HepG2 (cell line): ENCODE results near the gene PIP5KL1. TPM values are rescaled to one million over a fixed set of nuclear protein-coding genes. Genes with fewer than 3 reads are reported as not detected.
A peak's percentile ranks its signal among the peaks of the same experiment; 100 is the strongest.

Source experiments
- DRAP1 ChIP-seq: IDR thresholded peaks from 2 replicates; pipeline ENCODE4 v1.6.1; 2016; ENCODE audit warnings: missing genetic modification reagents, missing compliant biosample characterization
- EHMT2 ChIP-seq: fragments of 200-600 bp; sonication (generic); IDR thresholded peaks from 2 replicates; pipeline ENCODE4 v1.7.0; 2017; ENCODE audit warnings: antibody characterized with exemption, low read depth, low read length, borderline replicate concordance
- GATAD1 ChIP-seq: IDR thresholded peaks from 2 replicates; pipeline ENCODE4 v1.6.1; 2016; ENCODE audit warnings: missing genetic modification reagents, missing compliant biosample characterization
- GATAD2A ChIP-seq: IDR thresholded peaks from 2 replicates; pipeline ENCODE4 v1.6.1; 2016
- GTF3A ChIP-seq: sonication (generic); formaldehyde crosslinking; conservative IDR thresholded peaks from 2 replicates; pipeline ENCODE4 v1.4.0; 2020; ENCODE audit warnings: mild to moderate bottlenecking, missing genetic modification reagents
- HNRNPUL1 ChIP-seq: fragments of 200-400 bp; formaldehyde crosslinking; IDR thresholded peaks from 2 replicates; pipeline ENCODE4 v1.6.1; 2017; ENCODE audit warnings: low read depth, mild to moderate bottlenecking, low read length, moderate library complexity
- HOXD1 ChIP-seq: sonication (generic); formaldehyde crosslinking; IDR thresholded peaks from 2 replicates; pipeline ENCODE4 v1.5.0; 2020; ENCODE audit warnings: missing genetic modification reagents
- KDM3A ChIP-seq: IDR thresholded peaks from 2 replicates; pipeline ENCODE4 v1.6.1; 2018; ENCODE audit warnings: low read depth, missing compliant biosample characterization
- RARG ChIP-seq: sonication (generic); formaldehyde crosslinking; IDR thresholded peaks from 2 replicates; pipeline ENCODE4 v1.4.0; 2020; ENCODE audit warnings: low read depth, mild to moderate bottlenecking, missing genetic modification reagents
- SAP130 ChIP-seq: IDR thresholded peaks from 2 replicates; pipeline ENCODE4 v1.6.1; 2016; ENCODE audit warnings: low read depth
- TBX3 ChIP-seq: fragments of 450-650 bp; IDR thresholded peaks from 2 replicates; pipeline ENCODE4 v1.6.1; 2017; ENCODE audit warnings: antibody characterized with exemption, mild to moderate bottlenecking, inconsistent platforms, borderline replicate concordance
- TFE3 ChIP-seq: IDR thresholded peaks from 2 replicates; pipeline ENCODE4 v1.6.1; 2016
- U2AF1 ChIP-seq: fragments of 200-400 bp; formaldehyde crosslinking; optimal IDR thresholded peaks from 2 replicates; pipeline ENCODE3; 2017; ENCODE audit warnings: mild to moderate bottlenecking, low read depth, low read length
- UBTF ChIP-seq: sonication (generic); formaldehyde crosslinking; IDR thresholded peaks from 2 replicates; pipeline ENCODE4 v1.4.0; 2020; ENCODE audit warnings: mild to moderate bottlenecking, missing genetic modification reagents
- ZBTB7A ChIP-seq: sonication (generic); formaldehyde crosslinking; IDR thresholded peaks from 2 replicates; pipeline ENCODE4 v1.8.0; 2022; ENCODE audit warnings: mild to moderate bottlenecking, missing genetic modification reagents
- ZFP90 ChIP-seq: sonication (generic); formaldehyde crosslinking; IDR thresholded peaks from 2 replicates; pipeline ENCODE4 v1.8.0; 2022; ENCODE audit warnings: missing genetic modification reagents, mild to moderate bottlenecking, inconsistent platforms, borderline replicate concordance
- ZFY ChIP-seq: sonication (generic); formaldehyde crosslinking; IDR thresholded peaks from 2 replicates; pipeline ENCODE4 v1.4.0; 2020; ENCODE audit warnings: missing genetic modification reagents
- ZGPAT ChIP-seq: IDR thresholded peaks from 2 replicates; pipeline ENCODE4 v1.6.1; 2016; ENCODE audit warnings: mild to moderate bottlenecking
- ZKSCAN8 ChIP-seq: IDR thresholded peaks from 2 replicates; pipeline ENCODE4 v1.6.1; 2016; ENCODE audit warnings: borderline replicate concordance, missing genetic modification reagents, missing compliant biosample characterization
- ZNF17 ChIP-seq: sonication (generic); formaldehyde crosslinking; IDR thresholded peaks from 2 replicates; pipeline ENCODE4 v1.5.0; 2020; ENCODE audit warnings: mild to moderate bottlenecking, missing genetic modification reagents
- ZNF430 ChIP-seq: sonication (generic); formaldehyde crosslinking; IDR thresholded peaks from 2 replicates; pipeline ENCODE4 v1.9.0; 2021; ENCODE audit warnings: mild to moderate bottlenecking, missing genetic modification reagents
- ZNF629 ChIP-seq: sonication (generic); formaldehyde crosslinking; conservative IDR thresholded peaks from 2 replicates; pipeline ENCODE4 v1.5.0; 2020; ENCODE audit warnings: missing genetic modification reagents
- ZNF652 ChIP-seq: IDR thresholded peaks from 2 replicates; pipeline ENCODE4 v1.6.1; 2016; ENCODE audit warnings: low read depth, borderline replicate concordance
- ZNF749 ChIP-seq: sonication (generic); formaldehyde crosslinking; IDR thresholded peaks from 2 replicates; pipeline ENCODE4 v1.8.0; 2022; ENCODE audit warnings: mild to moderate bottlenecking, missing genetic modification reagents, moderate library complexity, borderline replicate concordance
- ZSCAN12 ChIP-seq: sonication (generic); formaldehyde crosslinking; IDR thresholded peaks from 2 replicates; pipeline ENCODE4 v1.9.0; 2021; ENCODE audit warnings: mild to moderate bottlenecking, missing genetic modification reagents
- polyA plus RNA-seq, 8 experiments: library from polyadenylated mRNA; depleted of rRNA in 3 of 8; stranded (reverse) in 7 of 8; unstranded in 1 of 8; fragments of >200 nt; fragmentation: Illumina TruSeq in 4 of 8; extraction: Trizol in 4 of 8; gene quantifications; 2 replicates each; pipeline versions ENCODE4 v1.2.1 to v1.2.3, GENCODE V29; 2011 to 2016; ENCODE audit warnings: low read depth in 4 of 8, missing spikeins in 1 of 8, mixed read lengths in 1 of 8; ENCODE audit not compliant: insufficient read depth in 1 of 8
- total RNA-seq, 5 experiments: library from RNA; depleted of rRNA; stranded (reverse); fragments of >200 nt; fragmentation: Illumina TruSeq; extraction: Trizol; gene quantifications; 2 replicates each; pipeline ENCODE4 v1.2.3, GENCODE V29; 2016; ENCODE audit warnings: low read depth in 1 of 5

The PIP5KL1 gene
- total and polyA plus RNA-seq, 2 of the 13 experiments (the other 11 are each of a cell fraction or from before 2014, with no cell fraction given), result 0.20 to 0.49 TPM

GRCh38 chr9:127979333-127980059, 48.9 kb upstream of the PIP5KL1 start (continued):
- TF ChIP-seq TFE3 (CRISPR knock-in tag), result 0 out of 2 replicates have a peak, but pooled peaks have one; percentile 20
- TF ChIP-seq ZNF749 (CRISPR knock-in tag), result no peak
- no peak for TF ChIP-seq HOXD1
- no peak for TF ChIP-seq DRAP1 (CRISPR knock-in tag)
- peak; percentile 15; the same call in 1 of the 2 replicates for TF ChIP-seq UBTF (CRISPR knock-in tag)
- TF ChIP-seq ZNF17 (CRISPR knock-in tag), result no peak
- TF ChIP-seq RARG, result no peak
- TF ChIP-seq ZSCAN12 (CRISPR knock-in tag), result no peak
- TF ChIP-seq EHMT2, result no peak
- TF ChIP-seq GATAD2A (CRISPR knock-in tag), result 0 out of 2 replicates have a peak, but pooled peaks have one; percentile 21
- TF ChIP-seq ZFP90 (CRISPR knock-in tag), result no peak
- no peak for TF ChIP-seq KDM3A (CRISPR knock-in tag)
- TF ChIP-seq ZNF430, result peak; percentile 72; the same call in 1 of the 2 replicates
- TF ChIP-seq U2AF1, result peak; percentile 67
- TF ChIP-seq HNRNPUL1, result no peak
- no peak for TF ChIP-seq TBX3
- no peak for TF ChIP-seq ZKSCAN8 (CRISPR knock-in tag)
- 0 out of 2 replicates have a peak, but pooled peaks have one; percentile 12 for TF ChIP-seq GATAD1 (CRISPR knock-in tag)
- TF ChIP-seq GTF3A (CRISPR knock-in tag), result 0 out of 2 replicates have a peak, but pooled peaks have one; percentile 39
- TF ChIP-seq ZGPAT (CRISPR knock-in tag), result peak; percentile 9; the same call in 1 of the 2 replicates
- TF ChIP-seq SAP130 (CRISPR knock-in tag), result peak; percentile 65
- no peak for TF ChIP-seq ZNF652
- peak; percentile 87 for TF ChIP-seq ZNF629 (CRISPR knock-in tag)
- no peak for TF ChIP-seq ZFY (CRISPR knock-in tag)
- TF ChIP-seq ZBTB7A, result no peak
